ENCODE data around the gene RAB6A. TPM values are rescaled to one million over a fixed set of nuclear protein-coding genes. Genes with fewer than 3 reads are reported as not detected.
"Not testable (repeated sequence)": the region's sequence is repeated elsewhere in the genome, so short reads cannot be mapped to it uniquely, and the experiment has no call there.

Gene RAB6A
- total RNA-seq, 1 donor, result 145 TPM

- TF ChIP-seq, protein P1, sequence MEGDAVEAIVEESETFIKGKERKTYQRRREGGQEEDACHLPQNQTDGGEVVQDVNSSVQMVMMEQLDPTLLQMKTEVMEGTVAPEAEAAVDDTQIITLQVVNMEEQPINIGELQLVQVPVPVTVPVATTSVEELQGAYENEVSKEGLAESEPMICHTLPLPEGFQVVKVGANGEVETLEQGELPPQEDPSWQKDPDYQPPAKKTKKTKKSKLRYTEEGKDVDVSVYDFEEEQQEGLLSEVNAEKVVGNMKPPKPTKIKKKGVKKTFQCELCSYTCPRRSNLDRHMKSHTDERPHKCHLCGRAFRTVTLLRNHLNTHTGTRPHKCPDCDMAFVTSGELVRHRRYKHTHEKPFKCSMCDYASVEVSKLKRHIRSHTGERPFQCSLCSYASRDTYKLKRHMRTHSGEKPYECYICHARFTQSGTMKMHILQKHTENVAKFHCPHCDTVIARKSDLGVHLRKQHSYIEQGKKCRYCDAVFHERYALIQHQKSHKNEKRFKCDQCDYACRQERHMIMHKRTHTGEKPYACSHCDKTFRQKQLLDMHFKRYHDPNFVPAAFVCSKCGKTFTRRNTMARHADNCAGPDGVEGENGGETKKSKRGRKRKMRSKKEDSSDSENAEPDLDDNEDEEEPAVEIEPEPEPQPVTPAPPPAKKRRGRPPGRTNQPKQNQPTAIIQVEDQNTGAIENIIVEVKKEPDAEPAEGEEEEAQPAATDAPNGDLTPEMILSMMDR (IDR thresholded peaks at IDR 0.05; ENCODE audit: extremely low read depth, low read depth, low read length), result no peak
- H3K4me2 ChIP-seq (ENCODE audit: insufficient read depth, low read length), result peak overlapping the region; percentile 23
- H3K27ac ChIP-seq (ENCODE audit: low read depth, low read length), result peak overlapping the region; percentile 37
- no peak overlapping the region for H3K4me3 ChIP-seq (ENCODE audit: insufficient read depth, low read length)
- no peak overlapping the region for H2AFZ ChIP-seq (ENCODE audit: low read length)
- no peak for DNase-seq (ENCODE audit: insufficient read length, low spot score, missing footprints)
- H3K4me1 ChIP-seq (ENCODE audit: insufficient read depth, low read length), result peaks cover 17% of the 10 kb centered on the region
- H4K20me1 ChIP-seq (ENCODE audit: insufficient read depth, low read length), result peaks cover 59% of the 10 kb centered on the region
- H3K36me3 ChIP-seq (ENCODE audit: insufficient read depth, low read length), result peaks cover 6% of the 10 kb centered on the region
- H3K27me3 ChIP-seq (ENCODE audit: insufficient read depth, low read length), result no peaks in the 10 kb centered on the region
- H3K79me2 ChIP-seq (ENCODE audit: insufficient read depth, low read length), result peaks cover 93% of the 10 kb centered on the region
- no peaks in the 10 kb centered on the region for H3K9me3 ChIP-seq (ENCODE audit: low read depth, low read length)
Measured at GRCh38 chr11:73734993-73735392, 25.9 kb downstream of the RAB6A start.

- H2AFZ ChIP-seq (ENCODE audit: low read length); H3K27ac ChIP-seq (ENCODE audit: low read depth, low read length); H3K4me3 ChIP-seq (ENCODE audit: insufficient read depth, low read length); H3K4me2 ChIP-seq (ENCODE audit: insufficient read depth, low read length); DNase-seq (ENCODE audit: insufficient read length, low spot score, missing footprints); H3K27me3 ChIP-seq (ENCODE audit: insufficient read depth, low read length); H3K9me3 ChIP-seq (ENCODE audit: low read depth, low read length): not testable (repeated sequence)
- peaks cover 17% of the 10 kb centered on the region for H3K4me1 ChIP-seq (ENCODE audit: insufficient read depth, low read length)
- H3K79me2 ChIP-seq (ENCODE audit: insufficient read depth, low read length), result peaks cover 93% of the 10 kb centered on the region
- peaks cover 64% of the 10 kb centered on the region for H4K20me1 ChIP-seq (ENCODE audit: insufficient read depth, low read length)
- H3K36me3 ChIP-seq (ENCODE audit: insufficient read depth, low read length), result peaks cover 16% of the 10 kb centered on the region
Measured at GRCh38 chr11:73734011-73734410, 26.9 kb downstream of the RAB6A start.

GRCh38 chr11:73732936-73733335, 27.9 kb downstream of the RAB6A start:
- peaks cover 17% of the 10 kb centered on the region for H3K4me1 ChIP-seq (ENCODE audit: insufficient read depth, low read length)
- H3K4me3 ChIP-seq (ENCODE audit: insufficient read depth, low read length); H3K4me2 ChIP-seq (ENCODE audit: insufficient read depth, low read length); H3K27me3 ChIP-seq (ENCODE audit: insufficient read depth, low read length); H3K27ac ChIP-seq (ENCODE audit: low read depth, low read length); H2AFZ ChIP-seq (ENCODE audit: low read length); H3K9me3 ChIP-seq (ENCODE audit: low read depth, low read length); DNase-seq (ENCODE audit: insufficient read length, low spot score, missing footprints): not testable (repeated sequence)
- H3K36me3 ChIP-seq (ENCODE audit: insufficient read depth, low read length), result peaks cover 19% of the 10 kb centered on the region
- peaks cover 57% of the 10 kb centered on the region for H4K20me1 ChIP-seq (ENCODE audit: insufficient read depth, low read length)
- H3K79me2 ChIP-seq (ENCODE audit: insufficient read depth, low read length), result peaks cover 93% of the 10 kb centered on the region

DNA sequence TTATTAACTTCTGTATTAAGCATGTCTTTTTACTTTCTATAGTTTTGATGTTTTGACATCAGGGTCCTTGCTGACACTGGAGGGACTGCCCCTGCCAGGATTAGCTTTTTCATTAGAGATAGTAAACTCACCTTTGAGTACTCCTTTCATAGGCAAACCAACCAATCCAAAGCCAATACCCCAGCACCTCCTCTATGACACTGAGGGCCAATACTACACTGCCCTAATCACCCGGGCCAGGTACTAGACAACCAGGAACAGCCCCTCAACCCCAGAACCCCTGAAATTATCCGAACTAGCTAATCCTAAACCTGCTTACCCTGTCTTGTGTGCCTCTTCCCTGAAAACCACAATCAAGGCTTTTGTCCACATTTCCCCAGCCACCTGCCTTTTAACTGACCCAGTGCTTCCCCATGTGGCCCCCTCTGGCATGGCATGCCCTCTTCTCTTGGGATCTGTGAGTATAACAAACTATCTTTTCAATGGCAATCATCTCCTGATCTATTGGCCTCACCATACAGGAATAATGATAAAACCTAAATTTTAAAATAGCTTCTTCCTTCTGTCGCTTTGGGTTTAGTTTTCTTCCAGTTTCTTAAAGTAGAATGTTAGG, 31.2 kb downstream of the RAB6A start:
- peak; percentile 54 for DNase-seq (ENCODE audit: insufficient read length, low spot score, missing footprints)
- H3K79me2 ChIP-seq (ENCODE audit: insufficient read depth, low read length), result peaks cover 81% of the 10 kb centered on the region
- TF ChIP-seq, protein P1 (IDR thresholded peaks at IDR 0.05; ENCODE audit: extremely low read depth, low read depth, low read length), result peak; percentile 49
- H3K36me3 ChIP-seq (ENCODE audit: insufficient read depth, low read length), result peaks cover 26% of the 10 kb centered on the region
- no peaks in the 10 kb centered on the region for H3K9me3 ChIP-seq (ENCODE audit: low read depth, low read length)
- peaks cover 51% of the 10 kb centered on the region for H4K20me1 ChIP-seq (ENCODE audit: insufficient read depth, low read length)
- no peaks in the 10 kb centered on the region for H3K4me1 ChIP-seq (ENCODE audit: insufficient read depth, low read length)
- no peak overlapping the region for H3K4me3 ChIP-seq (ENCODE audit: insufficient read depth, low read length)
- no peak overlapping the region for H3K4me2 ChIP-seq (ENCODE audit: insufficient read depth, low read length)
- peak overlapping the region; percentile 33 for H3K27ac ChIP-seq (ENCODE audit: low read depth, low read length)
- H3K27me3 ChIP-seq (ENCODE audit: insufficient read depth, low read length), result no peaks in the 10 kb centered on the region
- H2AFZ ChIP-seq (ENCODE audit: low read length), result no peak overlapping the region

- Histone ChIP-seq H4K20me1 (ENCODE audit: insufficient read depth, low read length) (peaks cover 39% of the 10 kb centered on the region), H3K4me2 (ENCODE audit: insufficient read depth, low read length) (no peak overlapping the region), H2AFZ (ENCODE audit: low read length) (no peak overlapping the region), H3K79me2 (ENCODE audit: insufficient read depth, low read length) (peaks cover 80% of the 10 kb centered on the region), H3K4me1 (ENCODE audit: insufficient read depth, low read length) (no peaks in the 10 kb centered on the region), H3K36me3 (ENCODE audit: insufficient read depth, low read length) (peaks cover 26% of the 10 kb centered on the region), H3K27me3 (ENCODE audit: insufficient read depth, low read length) (no peaks in the 10 kb centered on the region), H3K27ac (ENCODE audit: low read depth, low read length) (no peak overlapping the region), H3K4me3 (ENCODE audit: insufficient read depth, low read length) (no peak overlapping the region), H3K9me3 (ENCODE audit: low read depth, low read length) (no peaks in the 10 kb centered on the region)
- TF ChIP-seq, protein P1 (IDR thresholded peaks at IDR 0.05; ENCODE audit: extremely low read depth, low read depth, low read length), result no peak
- DNase-seq (ENCODE audit: insufficient read length, low spot score, missing footprints), result no peak
Measured at GRCh38 chr11:73728000-73728399, 32.9 kb downstream of the RAB6A start.
